Body of pancreas (tissue), 4 donors: ENCODE results near the gene NEDD4L.

Experiments used
- POLR2A ChIP-seq, 3 donors: fragments of 450-650 bp; IDR thresholded peaks; one replicate each; pipeline ENCODE4 v1.6.1; 2016; ENCODE audit warnings: antibody characterized with exemption in 3 of 3, mild to moderate bottlenecking in 2 of 3
- TF ChIP-seq, protein P1 (sequence below), 7 experiments: fragments of 450-650 bp in 4 of 7; fragments of 200-600 bp in 3 of 7; sonication (generic) in 3 of 7; IDR thresholded peaks; one replicate each; pipeline ENCODE4 v1.5.1; 2016 to 2019; ENCODE audit warnings: antibody characterized with exemption in 7 of 7

DNA sequence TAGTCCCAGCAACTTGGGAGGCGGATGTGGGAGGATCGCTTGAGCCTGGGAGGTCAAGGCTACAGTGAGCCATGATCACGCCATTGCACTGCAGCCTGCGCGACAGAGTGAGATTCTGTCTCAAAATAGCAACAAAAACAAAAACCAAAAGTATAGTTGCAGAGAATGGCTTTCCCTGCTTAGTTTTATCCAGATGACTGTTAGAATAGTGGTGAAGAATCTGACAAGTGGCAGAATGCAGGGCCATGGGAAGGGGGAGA lies 53.8 kb downstream of the NEDD4L start:
- TF ChIP-seq, protein P1, sequence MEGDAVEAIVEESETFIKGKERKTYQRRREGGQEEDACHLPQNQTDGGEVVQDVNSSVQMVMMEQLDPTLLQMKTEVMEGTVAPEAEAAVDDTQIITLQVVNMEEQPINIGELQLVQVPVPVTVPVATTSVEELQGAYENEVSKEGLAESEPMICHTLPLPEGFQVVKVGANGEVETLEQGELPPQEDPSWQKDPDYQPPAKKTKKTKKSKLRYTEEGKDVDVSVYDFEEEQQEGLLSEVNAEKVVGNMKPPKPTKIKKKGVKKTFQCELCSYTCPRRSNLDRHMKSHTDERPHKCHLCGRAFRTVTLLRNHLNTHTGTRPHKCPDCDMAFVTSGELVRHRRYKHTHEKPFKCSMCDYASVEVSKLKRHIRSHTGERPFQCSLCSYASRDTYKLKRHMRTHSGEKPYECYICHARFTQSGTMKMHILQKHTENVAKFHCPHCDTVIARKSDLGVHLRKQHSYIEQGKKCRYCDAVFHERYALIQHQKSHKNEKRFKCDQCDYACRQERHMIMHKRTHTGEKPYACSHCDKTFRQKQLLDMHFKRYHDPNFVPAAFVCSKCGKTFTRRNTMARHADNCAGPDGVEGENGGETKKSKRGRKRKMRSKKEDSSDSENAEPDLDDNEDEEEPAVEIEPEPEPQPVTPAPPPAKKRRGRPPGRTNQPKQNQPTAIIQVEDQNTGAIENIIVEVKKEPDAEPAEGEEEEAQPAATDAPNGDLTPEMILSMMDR (IDR thresholded peaks at IDR 0.05) = no peak
- TF ChIP-seq POLR2A (IDR thresholded peaks at IDR 0.05) = no peak
